NCI-H1930 (cell line): Measurements from ENCODE around the gene CENPT.
A peak's percentile ranks its signal among the peaks of the same experiment; 100 is the strongest.

ENCODE experiments used
- DNase-seq, 2 experiments: peaks; one replicate each; lab custom pipeline; 2025; lab: John Stamatoyannopoulos, UW

The CENPT gene, protein sequence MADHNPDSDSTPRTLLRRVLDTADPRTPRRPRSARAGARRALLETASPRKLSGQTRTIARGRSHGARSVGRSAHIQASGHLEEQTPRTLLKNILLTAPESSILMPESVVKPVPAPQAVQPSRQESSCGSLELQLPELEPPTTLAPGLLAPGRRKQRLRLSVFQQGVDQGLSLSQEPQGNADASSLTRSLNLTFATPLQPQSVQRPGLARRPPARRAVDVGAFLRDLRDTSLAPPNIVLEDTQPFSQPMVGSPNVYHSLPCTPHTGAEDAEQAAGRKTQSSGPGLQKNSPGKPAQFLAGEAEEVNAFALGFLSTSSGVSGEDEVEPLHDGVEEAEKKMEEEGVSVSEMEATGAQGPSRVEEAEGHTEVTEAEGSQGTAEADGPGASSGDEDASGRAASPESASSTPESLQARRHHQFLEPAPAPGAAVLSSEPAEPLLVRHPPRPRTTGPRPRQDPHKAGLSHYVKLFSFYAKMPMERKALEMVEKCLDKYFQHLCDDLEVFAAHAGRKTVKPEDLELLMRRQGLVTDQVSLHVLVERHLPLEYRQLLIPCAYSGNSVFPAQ

DNA sequence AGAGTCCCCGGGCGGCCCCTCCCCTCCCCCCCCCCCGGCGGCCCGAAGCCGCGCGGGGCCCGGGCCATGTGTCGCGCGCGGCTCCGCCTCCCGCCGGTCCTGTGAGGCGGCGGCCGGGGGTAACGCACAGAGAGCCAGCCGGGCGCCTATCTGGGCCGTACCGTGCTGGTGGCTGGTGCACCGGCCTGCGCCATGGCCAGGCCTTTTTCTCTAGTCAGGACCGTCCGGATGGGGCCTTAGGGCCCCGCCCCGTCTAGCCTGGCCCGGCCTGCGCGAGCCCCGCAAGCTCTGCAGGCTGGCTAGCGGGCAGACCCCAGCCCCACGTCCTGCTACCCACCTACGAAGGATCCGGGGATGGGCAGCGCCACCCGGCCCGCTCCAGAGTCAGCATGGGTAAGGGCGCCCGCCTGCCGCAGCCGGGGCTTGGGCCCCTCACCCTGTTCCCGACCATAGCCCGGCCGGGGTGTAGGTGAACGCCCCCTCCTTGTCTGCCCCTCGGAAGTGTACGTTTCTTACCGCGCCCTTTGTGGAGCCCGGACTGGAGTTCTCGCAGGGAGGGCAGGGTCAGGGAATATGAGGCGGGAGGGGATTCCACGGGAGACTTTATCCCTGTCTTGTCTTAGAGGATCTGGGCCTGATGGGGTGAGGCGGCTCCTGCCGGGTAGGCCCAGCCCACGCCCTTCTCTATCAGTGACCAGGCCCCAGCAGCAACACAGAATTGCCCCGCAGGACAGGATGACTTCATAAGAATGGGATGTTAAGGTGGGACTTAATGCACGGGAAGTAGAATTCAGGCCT is at the start of gene CENPT:
Gene CENPT, minus strand, starts transcription at position 630 of the 798 bp plus-strand sequence. CDS start 13,834 bp downstream, outside the sequence.
- peak in 1 of 2 experiments; percentile 59 for DNase-seq

DNA sequence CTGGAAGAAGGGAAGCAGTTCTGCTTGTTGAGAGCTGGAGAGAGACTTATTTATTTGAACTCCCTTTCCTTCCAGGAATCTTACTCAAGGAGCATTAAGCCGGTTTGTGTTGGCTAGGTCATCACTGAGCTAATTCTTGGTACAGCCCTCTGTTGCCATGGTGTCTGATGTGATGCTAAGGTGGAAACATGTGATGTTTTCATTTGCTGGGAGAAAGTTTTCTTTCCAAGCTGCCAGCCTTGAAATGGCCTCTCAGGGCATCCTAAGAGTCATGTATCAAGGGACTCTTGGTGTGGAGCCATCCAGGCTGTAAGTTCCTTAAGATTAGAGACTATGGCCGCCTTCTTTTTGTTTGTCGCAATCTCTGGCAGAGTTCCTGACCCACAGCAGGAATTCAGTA is 49.7 kb upstream of the CENPT start:
- DNase-seq: no peak

GRCh38 chr16:67893743-67894399 is 46.4 kb upstream of the CENPT start:
- no peak for DNase-seq

- peak; percentile 83 to 89 for DNase-seq
Measured at GRCh38 chr16:67892899-67893742, 45.6 kb upstream of the CENPT start, which contains the start of gene PSKH1. Gene PSKH1 (plus strand): TSS chr16:67893254. CDS start chr16:67908750, 15,496 bp downstream.

- no peak for DNase-seq
Measured at GRCh38 chr16:67892375-67892774, 44.9 kb upstream of the CENPT start.

DNA sequence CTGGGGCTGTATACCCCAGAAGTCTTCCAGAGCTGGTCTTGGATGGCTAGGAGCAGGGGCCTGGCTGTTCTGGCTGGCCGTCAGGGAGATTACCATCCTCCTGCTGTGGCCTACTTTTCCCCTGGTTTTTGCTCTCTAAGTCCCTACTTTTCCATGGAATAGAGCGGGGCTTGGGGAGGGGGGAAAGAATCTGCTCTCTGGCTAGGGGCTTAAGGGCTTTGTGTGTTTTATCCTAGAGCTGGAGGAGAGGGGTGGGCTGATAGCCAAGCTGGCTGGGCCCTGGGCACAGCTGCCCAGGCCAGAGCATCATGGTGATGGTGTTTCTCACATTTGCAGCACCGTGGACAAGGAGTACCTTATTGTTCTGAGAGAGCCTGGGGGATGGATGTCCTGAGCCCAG is 40.8 kb upstream of the CENPT start:
- no peak for DNase-seq

GRCh38 chr16:67886387-67886786 is 38.9 kb upstream of the CENPT start:
- no peak for DNase-seq

- no peak for DNase-seq
Measured at GRCh38 chr16:67885976-67886375, 38.5 kb upstream of the CENPT start.

- DNase-seq: no peak
Measured at GRCh38 chr16:67885545-67885944, 38.1 kb upstream of the CENPT start.

GRCh38 chr16:67884684-67885083 is 37.2 kb upstream of the CENPT start, which contains the start of gene NRN1L:
Gene NRN1L (plus strand): TSS chr16:67884885. CDS start chr16:67884904, 19 bp downstream.
- no peak for DNase-seq

DNA sequence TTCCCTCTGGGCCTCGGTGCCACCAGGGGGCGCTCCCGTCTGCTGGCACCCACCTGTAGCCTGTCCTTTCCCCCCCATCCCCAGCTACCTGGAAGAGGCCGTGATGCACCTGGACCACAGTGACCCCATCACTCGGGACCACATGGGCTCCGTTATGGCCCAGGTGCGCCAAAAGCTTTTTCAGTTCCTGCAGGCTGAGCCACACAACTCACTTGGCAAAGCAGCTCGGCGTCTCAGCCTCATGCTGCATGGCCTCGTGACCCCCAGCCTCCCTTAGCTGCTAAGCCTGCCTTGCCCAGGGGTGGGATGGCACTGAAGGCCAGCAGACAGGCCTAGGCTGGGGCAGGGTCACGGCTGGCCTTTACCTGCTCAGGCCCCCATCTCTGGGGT is 36.4 kb upstream of the CENPT start:
- no peak for DNase-seq

DNA sequence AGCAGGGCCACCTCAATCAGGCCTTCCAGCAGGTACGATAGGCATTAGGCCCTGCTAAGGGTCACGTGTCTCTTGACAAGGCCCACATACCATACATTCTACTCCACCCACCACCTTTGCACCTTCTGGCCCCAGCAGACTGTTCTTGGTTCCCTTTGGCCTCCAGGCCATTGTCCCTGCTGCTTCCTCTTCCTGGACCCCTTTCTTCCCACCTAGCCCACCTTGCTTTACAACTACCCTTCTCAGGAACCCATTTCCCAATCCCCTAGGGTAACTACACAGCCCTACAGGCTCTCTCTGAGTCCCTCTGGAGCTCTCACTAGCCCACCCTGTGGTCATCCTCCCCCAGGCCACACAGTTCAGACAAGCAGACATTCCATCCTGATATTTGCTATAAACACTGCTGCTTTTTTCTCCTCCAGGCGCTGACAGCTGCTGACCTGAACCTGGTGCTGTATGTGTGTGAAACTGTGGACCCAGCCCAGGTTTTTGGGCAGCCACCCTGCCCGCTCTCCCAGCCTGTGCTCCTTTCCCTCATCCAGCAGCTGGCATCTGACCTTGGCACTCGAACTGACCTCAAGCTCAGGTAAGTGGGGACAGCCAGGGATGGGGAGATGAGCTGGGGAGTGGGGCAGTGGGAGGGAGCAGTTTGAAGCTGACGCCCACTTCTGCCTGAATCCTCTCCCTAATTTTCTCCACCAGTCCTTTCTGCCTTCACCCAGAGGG is 35.8 kb upstream of the CENPT start:
- no peak for DNase-seq

GRCh38 chr16:67882374-67883145 is 35.1 kb upstream of the CENPT start:
- no peak for DNase-seq

DNA sequence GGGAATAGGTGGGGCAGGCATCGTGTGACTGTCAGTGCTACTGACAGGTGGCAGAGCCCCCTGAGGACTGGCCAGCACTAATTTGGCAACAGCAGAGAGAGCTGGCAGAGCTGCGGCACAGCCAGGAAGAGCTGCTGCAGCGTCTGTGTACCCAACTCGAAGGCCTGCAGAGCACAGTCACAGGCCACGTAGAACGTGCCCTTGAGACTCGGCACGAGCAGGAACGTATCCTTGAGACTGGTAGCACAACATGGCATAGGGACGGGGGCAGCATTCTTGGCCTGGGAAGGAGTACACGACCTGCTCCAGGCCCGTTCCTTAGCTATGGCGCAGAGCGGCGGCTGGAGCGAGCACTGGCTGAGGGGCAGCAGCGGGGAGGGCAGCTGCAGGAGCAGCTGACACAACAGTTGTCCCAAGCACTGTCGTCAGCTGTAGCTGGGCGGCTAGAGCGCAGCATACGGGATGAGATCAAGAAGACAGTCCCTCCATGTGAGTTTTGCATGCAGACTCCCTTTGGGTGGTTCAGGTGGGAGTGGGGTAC is 34.2 kb upstream of the CENPT start:
- no peak for DNase-seq

- no peak for DNase-seq
Measured at GRCh38 chr16:67880584-67880983, 33.1 kb upstream of the CENPT start.

GRCh38 chr16:67879936-67880335 is 32.4 kb upstream of the CENPT start:
- DNase-seq: no peak

GRCh38 chr16:67879462-67879861 is 32.0 kb upstream of the CENPT start:
- no peak for DNase-seq

GRCh38 chr16:67878846-67879245 is 31.4 kb upstream of the CENPT start:
- no peak for DNase-seq

- DNase-seq: no peak
Measured at GRCh38 chr16:67878232-67878631, 30.7 kb upstream of the CENPT start.
